Keratinocyte (primary cell): ENCODE measurements around the gene CREB5. TPM values are rescaled to one million over a fixed set of nuclear protein-coding genes. Genes with fewer than 3 reads are reported as not detected.

Source experiments
- DNase-seq: peaks from one replicate; pipeline ENCODE4 v3.0.0-alpha.2; 2011; ENCODE audit warnings: low read depth, missing footprints, low spot score
- FAIRE-seq: peaks from 2 replicates; lab custom pipeline; 2011; peaks lifted over from hg19 to GRCh38; lab: Jason Lieb, UNC
- H2AFZ ChIP-seq: 2 replicates; pipeline ENCODE4 v1.6.0; 2012; ENCODE audit warnings: low read length, control low read depth, inconsistent platforms; ENCODE audit not compliant: control insufficient read depth
- H3K27ac ChIP-seq: 2 replicates; pipeline ENCODE4 v1.5.1; 2011; ENCODE audit warnings: low read length; ENCODE audit not compliant: control insufficient read depth, insufficient read depth
- H3K27me3 ChIP-seq: 3 replicates; pipeline ENCODE4 v1.6.0; 2011; ENCODE audit warnings: low read length; ENCODE audit not compliant: control insufficient read depth, insufficient read depth; ENCODE audit errors: extremely low read depth
- H3K36me3 ChIP-seq, 2 experiments: 2 replicates in 1 of 2; 3 replicates in 1 of 2; pipeline ENCODE4 v1.5.1; 2011; ENCODE audit warnings: low read length in 2 of 2, mild to moderate bottlenecking in 1 of 2; ENCODE audit not compliant: control insufficient read depth in 2 of 2, insufficient read depth in 2 of 2; ENCODE audit errors: extremely low read depth in 1 of 2
- H3K4me1 ChIP-seq: 3 replicates; pipeline ENCODE4 v1.5.1; 2011; ENCODE audit warnings: low read length; ENCODE audit not compliant: control insufficient read depth, insufficient read depth; ENCODE audit errors: extremely low read depth
- H3K4me2 ChIP-seq: 3 replicates; pipeline ENCODE4 v1.6.0; 2011; ENCODE audit warnings: low read depth, low read length; ENCODE audit not compliant: control insufficient read depth, insufficient read depth; ENCODE audit errors: extremely low read depth
- H3K4me3 ChIP-seq, 3 experiments: fragments of 200-600 bp in 1 of 3; sonication (generic) in 1 of 3; 2 replicates in 2 of 3; 3 replicates in 1 of 3; pipeline ENCODE4 v1.5.1; 2011 to 2016; ENCODE audit warnings: low read length in 3 of 3, mild to moderate bottlenecking in 3 of 3, control low read depth in 2 of 3, inconsistent platforms in 1 of 3, low read depth in 1 of 3, mixed read lengths in 1 of 3, mixed run types in 1 of 3, moderate library complexity in 1 of 3; ENCODE audit not compliant: control insufficient read depth in 2 of 3, insufficient read depth in 2 of 3; ENCODE audit errors: extremely low read depth in 1 of 3
- H3K79me2 ChIP-seq: 2 replicates; pipeline ENCODE4 v1.6.0; 2012; ENCODE audit warnings: low read length; ENCODE audit not compliant: control insufficient read depth, insufficient read depth
- H3K9ac ChIP-seq: 3 replicates; pipeline ENCODE4 v1.6.0; 2011; ENCODE audit warnings: low read length; ENCODE audit not compliant: control insufficient read depth, insufficient read depth; ENCODE audit errors: extremely low read depth
- H3K9me1 ChIP-seq: 3 replicates; pipeline ENCODE4 v1.6.0; 2011; ENCODE audit warnings: low read length; ENCODE audit not compliant: control insufficient read depth, insufficient read depth; ENCODE audit errors: extremely low read depth
- H3K9me3 ChIP-seq: 2 replicates; pipeline ENCODE4 v1.5.1; 2012; ENCODE audit warnings: low read depth, low read length; ENCODE audit not compliant: control insufficient read depth
- H4K20me1 ChIP-seq: 3 replicates; pipeline ENCODE4 v1.6.0; 2011; ENCODE audit warnings: low read length; ENCODE audit not compliant: control insufficient read depth, insufficient read depth; ENCODE audit errors: extremely low read depth
- CTCF ChIP-seq, 3 experiments: IDR thresholded peaks in 1 of 3; conservative IDR thresholded peaks in 1 of 3; optimal IDR thresholded peaks in 1 of 3; 2 replicates in 2 of 3; 3 replicates in 1 of 3; pipeline versions ENCODE3 to v1.5.1; 2011; ENCODE audit warnings: low read length in 3 of 3, mild to moderate bottlenecking in 3 of 3, moderate library complexity in 2 of 3, control low read depth in 1 of 3, inconsistent platforms in 1 of 3; ENCODE audit not compliant: insufficient read depth in 2 of 3; ENCODE audit errors: extremely low read depth in 1 of 3
- EZH2 ChIP-seq: IDR thresholded peaks from one replicate; pipeline ENCODE4 v1.6.1; 2012; ENCODE audit warnings: inconsistent platforms, mild to moderate bottlenecking, low read length, moderate library complexity
- dilution Hi-C: fragments of 300-500 bp; cut with MboI; formaldehyde crosslinking; loops from one replicate; pipeline ENCODE4 v1.7.0; 2020; ENCODE audit warnings: low sequenced_read_pairs; ENCODE audit not compliant: extremely low pct_ligation_motif_present
- polyA plus RNA-seq, 5 experiments: library from polyadenylated mRNA; depleted of rRNA in 3 of 5; stranded (reverse) in 3 of 5; stranded (forward) in 1 of 5; unstranded in 1 of 5; fragments of >200 nt; gene quantifications; 1 replicate in 1 of 5; 2 replicates in 3 of 5; 3 replicates in 1 of 5; pipeline versions ENCODE4 v1.2.1 to v1.2.3, GENCODE V29; 2011 to 2012; ENCODE audit warnings: missing spikeins in 2 of 5, low read depth in 1 of 5, low replicate concordance in 1 of 5

Gene CREB5
- polyA plus RNA-seq, 1 donor (not counting 4 experiments of a cell fraction or from before 2014, with no cell fraction given), result 7.9 TPM

DNA sequence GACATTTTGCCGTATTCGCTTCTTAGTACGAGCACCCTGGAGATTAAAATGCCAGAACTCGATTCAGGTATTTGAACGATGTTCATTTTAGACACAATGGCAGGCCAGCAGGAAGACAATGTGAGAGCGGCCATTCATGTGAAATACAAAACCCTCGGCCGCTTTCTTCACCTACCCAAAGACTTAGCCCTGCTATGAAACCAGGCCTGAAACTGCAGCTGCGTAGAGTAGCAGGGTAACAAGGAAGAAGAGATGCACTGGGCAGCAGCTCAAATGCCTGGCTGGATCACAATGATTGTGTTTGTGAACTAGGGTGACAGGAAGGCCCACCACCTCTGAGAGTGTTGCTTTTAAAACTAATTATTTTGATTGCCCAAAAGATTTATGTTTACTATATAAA lies 311.0 kb downstream of the CREB5 start:
- TF ChIP-seq EZH2 (no peak), CTCF (optimal IDR thresholded peaks at IDR 0.05 in 1 of 3, IDR thresholded peaks at IDR 0.05 in 1 of 3, conservative IDR thresholded peaks at IDR 0.05 in 1 of 3; ENCODE audit: extremely low read depth in 1 of 3, insufficient read depth in 2 of 3, low read length in 3 of 3) (no peak)
- dilution Hi-C loops, result no loop called here
- peaks cover 0 to 7% of the 10 kb centered on the region in 2 experiments for H3K36me3 ChIP-seq

GRCh38 chr7:28724563-28724962 lies 312.2 kb downstream of the CREB5 start:
- Histone ChIP-seq H4K20me1 (no peaks in the 10 kb centered on the region), H3K36me3 (peaks cover 0 to 7% of the 10 kb centered on the region in 2 experiments)
- TF ChIP-seq EZH2 (no peak), CTCF (optimal IDR thresholded peaks at IDR 0.05 in 1 of 3, IDR thresholded peaks at IDR 0.05 in 1 of 3, conservative IDR thresholded peaks at IDR 0.05 in 1 of 3; ENCODE audit: extremely low read depth in 1 of 3, insufficient read depth in 2 of 3, low read length in 3 of 3) (no peak)

More for the DNA sequence above, 311.0 kb downstream of the CREB5 start:
- H4K20me1 ChIP-seq, result no peaks in the 10 kb centered on the region
- no peaks in the 10 kb centered on the region for H3K9me1 ChIP-seq
- no peaks in the 10 kb centered on the region for H3K4me1 ChIP-seq
- H3K4me3 ChIP-seq, result no peak overlapping the region
- H3K9ac ChIP-seq, result no peak overlapping the region
- H3K79me2 ChIP-seq, result no peaks in the 10 kb centered on the region
- H3K27ac ChIP-seq, result no peak overlapping the region
- no peak for FAIRE-seq
- no peak for DNase-seq
- no peaks in the 10 kb centered on the region for H3K9me3 ChIP-seq
- H3K4me2 ChIP-seq, result no peak overlapping the region
- no peak overlapping the region for H2AFZ ChIP-seq
- no peaks in the 10 kb centered on the region for H3K27me3 ChIP-seq

More at GRCh38 chr7:28724563-28724962, 312.2 kb downstream of the CREB5 start:
- DNase-seq (no peak), FAIRE-seq (no peak)
- no peaks in the 10 kb centered on the region for H3K4me1 ChIP-seq
- H3K27me3 ChIP-seq, result no peaks in the 10 kb centered on the region
- no peak overlapping the region for H3K27ac ChIP-seq
- H3K9me3 ChIP-seq, result no peaks in the 10 kb centered on the region
- H3K9ac ChIP-seq, result no peak overlapping the region
- dilution Hi-C loops, result no loop called here
- H3K9me1 ChIP-seq, result no peaks in the 10 kb centered on the region
- H3K4me2 ChIP-seq, result no peak overlapping the region
- H3K79me2 ChIP-seq, result no peaks in the 10 kb centered on the region
- H2AFZ ChIP-seq, result no peak overlapping the region
- H3K4me3 ChIP-seq, result no peak overlapping the region
